HEK293 (cell line): Measurements from ENCODE around the gene MN1.

Experiments
- CTCF ChIA-PET: fragments of 350-600 bp; formaldehyde crosslinking; extraction: SDS; loops from one replicate; lab custom pipeline; 2021; ENCODE audit warnings: antibody characterized with exemption; lab: Yijun Ruan, JAX
- POLR2A ChIA-PET: fragments of 300-600 bp; formaldehyde crosslinking; extraction: SDS; loops from one replicate; lab custom pipeline; 2020; ENCODE audit warnings: antibody characterized with exemption, inconsistent platforms; lab: Yijun Ruan, JAX
- H3K27ac ChIP-seq: fragments of 200-500 bp; sonication (Bioruptor generic); 2 replicates; pipeline ENCODE4 v1.5.1; 2014; ENCODE audit warnings: low read depth, low read length, control low read depth, inconsistent platforms; ENCODE audit errors: extremely low read depth
- H3K36me3 ChIP-seq, 2 experiments: fragments of 200-500 bp in 1 of 2; sonication (Bioruptor generic) in 1 of 2; 1 replicate in 1 of 2; 2 replicates in 1 of 2; pipeline ENCODE4 v1.5.1; 2014 to 2017; ENCODE audit warnings: inconsistent platforms in 2 of 2, low read length in 2 of 2; ENCODE audit not compliant: control insufficient read depth in 2 of 2, insufficient read depth in 1 of 2
- H3K4me1 ChIP-seq: fragments of 200-500 bp; sonication (Bioruptor generic); 2 replicates; pipeline ENCODE4 v1.5.1; 2014; ENCODE audit warnings: mild to moderate bottlenecking, low read length, inconsistent platforms; ENCODE audit not compliant: control insufficient read depth, insufficient read depth
- H3K4me3 ChIP-seq: 2 replicates; pipeline ENCODE4 v1.5.1; 2011; ENCODE audit warnings: low read depth, mild to moderate bottlenecking, control low read depth, low read length, moderate library complexity
- H3K9me3 ChIP-seq: fragments of 200-500 bp; sonication (Bioruptor generic); 2 replicates; pipeline ENCODE4 v1.5.1; 2014; ENCODE audit warnings: low read depth, low read length, inconsistent platforms; ENCODE audit not compliant: control insufficient read depth, insufficient read depth
- BCL11B ChIP-seq: fragments of 450-650 bp; formaldehyde crosslinking; IDR thresholded peaks from 2 replicates; pipeline ENCODE4 v1.5.1; 2016; ENCODE audit warnings: low read depth, missing biosample characterization, missing genetic modification characterization
- GFI1B ChIP-seq: fragments of 450-650 bp; formaldehyde crosslinking; IDR thresholded peaks from 2 replicates; pipeline ENCODE4 v1.5.1; 2016; ENCODE audit warnings: missing biosample characterization, missing genetic modification characterization
- GLIS2 ChIP-seq: fragments of 450-650 bp; formaldehyde crosslinking; IDR thresholded peaks from 2 replicates; pipeline ENCODE4 v1.5.1; 2016; ENCODE audit warnings: missing biosample characterization, missing genetic modification characterization
- HOXA7 ChIP-seq: sonication (generic); formaldehyde crosslinking; IDR thresholded peaks from 2 replicates; pipeline ENCODE4 v1.8.1; 2022; ENCODE audit warnings: missing genetic modification reagents, borderline replicate concordance
- KLF8 ChIP-seq: fragments of 450-650 bp; formaldehyde crosslinking; IDR thresholded peaks from 2 replicates; pipeline ENCODE4 v1.5.1; 2016; ENCODE audit warnings: missing biosample characterization, missing genetic modification characterization
- SETDB1 ChIP-seq: IDR thresholded peaks from one replicate; pipeline ENCODE4 v1.6.1; 2017; ENCODE audit warnings: mild to moderate bottlenecking, low read length, moderate library complexity, mixed read lengths; ENCODE audit not compliant: insufficient read length
- YY2 ChIP-seq: fragments of 450-650 bp; formaldehyde crosslinking; IDR thresholded peaks from 2 replicates; pipeline ENCODE4 v1.5.1; 2016; ENCODE audit warnings: missing biosample characterization, missing genetic modification characterization
- ZFP37 ChIP-seq: fragments of 450-650 bp; formaldehyde crosslinking; IDR thresholded peaks from 2 replicates; pipeline ENCODE4 v1.5.1; 2016; ENCODE audit warnings: missing biosample characterization, missing genetic modification characterization
- ZNF138 ChIP-seq: fragments of 450-650 bp; formaldehyde crosslinking; IDR thresholded peaks from 2 replicates; pipeline ENCODE4 v1.5.1; 2016; ENCODE audit warnings: missing biosample characterization, missing genetic modification characterization, borderline replicate concordance
- ZNF16 ChIP-seq: fragments of 450-650 bp; formaldehyde crosslinking; IDR thresholded peaks from 2 replicates; pipeline ENCODE4 v1.5.1; 2016; ENCODE audit warnings: low read depth, missing biosample characterization, missing genetic modification characterization
- ZNF214 ChIP-seq: fragments of 450-650 bp; formaldehyde crosslinking; IDR thresholded peaks from 2 replicates; pipeline ENCODE4 v1.5.1; 2017; ENCODE audit warnings: missing biosample characterization, mild to moderate bottlenecking, missing genetic modification characterization, borderline replicate concordance
- ZNF223 ChIP-seq: fragments of 450-650 bp; formaldehyde crosslinking; IDR thresholded peaks from 2 replicates; pipeline ENCODE4 v1.5.1; 2016; ENCODE audit warnings: missing biosample characterization, missing genetic modification characterization
- ZNF274 ChIP-seq, 2 experiments: fragments of 200-500 bp in 1 of 2; fragments of 450-650 bp in 1 of 2; sonication (Bioruptor generic) in 1 of 2; formaldehyde crosslinking in 1 of 2; IDR thresholded peaks; 2 replicates each; pipeline versions ENCODE4 v1.5.1 to v1.6.1; 2014 to 2016; ENCODE audit warnings: borderline replicate concordance in 1 of 2, inconsistent platforms in 1 of 2, low read length in 1 of 2, missing biosample characterization in 1 of 2, missing genetic modification characterization in 1 of 2
- ZNF404 ChIP-seq: fragments of 450-650 bp; formaldehyde crosslinking; IDR thresholded peaks from 2 replicates; pipeline ENCODE4 v1.5.1; 2017; ENCODE audit warnings: missing biosample characterization, missing genetic modification characterization
- ZNF623 ChIP-seq: fragments of 450-650 bp; formaldehyde crosslinking; IDR thresholded peaks from 2 replicates; pipeline ENCODE4 v1.5.1; 2016; ENCODE audit warnings: missing biosample characterization, missing genetic modification characterization
- ZNF654 ChIP-seq: fragments of 450-650 bp; formaldehyde crosslinking; IDR thresholded peaks from 2 replicates; pipeline ENCODE4 v1.5.1; 2016; ENCODE audit warnings: low read depth, missing biosample characterization, missing genetic modification characterization
- ZNF664 ChIP-seq: fragments of 450-650 bp; formaldehyde crosslinking; IDR thresholded peaks from 2 replicates; pipeline ENCODE4 v1.5.1; 2016; ENCODE audit warnings: missing biosample characterization, missing genetic modification characterization
- TF ChIP-seq, protein P1 (sequence below): fragments of 450-650 bp; formaldehyde crosslinking; IDR thresholded peaks from 2 replicates; pipeline ENCODE4 v1.5.0; 2017; ENCODE audit warnings: missing biosample characterization, missing genetic modification characterization, borderline replicate concordance
- TF ChIP-seq, protein P2 (sequence below): fragments of 450-650 bp; formaldehyde crosslinking; IDR thresholded peaks from 2 replicates; pipeline ENCODE4 v1.5.1; 2016; ENCODE audit warnings: missing biosample characterization, missing genetic modification characterization
- TF ChIP-seq, protein P3 (sequence below): IDR thresholded peaks from 2 replicates; pipeline ENCODE4 v1.6.1; 2011; ENCODE audit warnings: mild to moderate bottlenecking, low read depth, low read length, borderline replicate concordance
- TF ChIP-seq, protein P4 (sequence below): fragments of 450-650 bp; formaldehyde crosslinking; IDR thresholded peaks from 2 replicates; pipeline ENCODE4 v1.5.1; 2016; ENCODE audit warnings: missing biosample characterization, missing genetic modification characterization
- TF ChIP-seq, protein P5 (sequence below): fragments of 450-650 bp; formaldehyde crosslinking; IDR thresholded peaks from 2 replicates; pipeline ENCODE4 v1.5.1; 2016; ENCODE audit warnings: missing biosample characterization, missing genetic modification characterization

Gene MN1

DNA sequence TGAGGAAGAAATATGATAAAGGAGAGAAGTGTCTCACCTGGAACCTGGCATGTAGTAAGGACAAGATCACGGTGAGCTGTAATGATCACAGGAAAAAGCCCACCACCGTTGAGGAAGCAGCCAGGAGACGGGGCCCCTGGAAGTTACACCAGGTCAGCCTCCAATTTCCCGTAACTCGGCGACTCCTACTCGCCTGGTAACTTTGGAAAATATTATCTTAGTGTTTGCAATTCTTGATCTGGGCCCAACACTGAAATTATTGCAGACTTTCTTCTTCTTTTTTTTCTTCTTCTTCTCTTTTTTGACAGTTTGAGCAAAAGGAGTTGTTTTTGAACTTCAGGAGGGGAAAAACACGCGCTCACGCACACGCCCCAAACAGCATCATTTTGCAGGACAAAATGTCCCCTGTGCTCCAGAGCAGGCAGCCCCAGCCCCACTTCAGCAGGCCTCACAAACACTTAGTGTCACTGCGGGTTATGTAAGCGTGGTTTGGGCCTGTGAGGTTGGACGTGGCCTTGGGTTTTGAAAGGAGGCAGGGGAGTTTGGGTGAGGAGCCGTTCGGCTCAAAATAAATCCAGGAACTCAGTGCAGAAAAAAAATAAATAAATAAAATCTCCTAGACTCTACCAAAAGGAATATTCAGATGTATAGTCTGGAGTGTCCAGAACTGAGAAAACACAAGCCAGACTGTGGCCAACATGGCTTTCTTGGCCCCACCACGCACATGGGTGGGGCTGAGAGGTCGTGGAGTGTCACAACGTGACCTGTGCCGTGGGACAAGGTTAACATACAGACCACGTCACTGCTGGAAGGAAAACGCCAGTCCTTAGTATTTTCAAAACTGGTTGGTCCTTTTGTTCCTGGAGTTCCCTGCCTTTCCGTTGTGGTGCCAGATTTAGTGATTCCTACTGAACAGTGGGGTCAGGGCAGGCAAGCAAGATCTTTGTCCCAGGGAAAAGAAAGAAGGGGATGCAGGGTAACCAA is 26.3 kb upstream of the MN1 start:
- H3K4me3 ChIP-seq = no peak overlapping the region
- no peaks in the 10 kb centered on the region for H3K36me3 ChIP-seq
- no peak overlapping the region for H3K27ac ChIP-seq
- H3K9me3 ChIP-seq = no peaks in the 10 kb centered on the region
- CTCF ChIA-PET = interaction anchor here (0.7 kb wide), 1 partner anchor 53 kb away, joined by 4 read pairs; no protein-coding TSS in a partner anchor
- H3K4me1 ChIP-seq = no peaks in the 10 kb centered on the region
- POLR2A ChIA-PET = no interaction called here
- TF ChIP-seq BCL11B (tag by site-specific recombination) (no peak), GFI1B (tag by site-specific recombination) (no peak), KLF8 (tag by site-specific recombination) (no peak), GLIS2 (no peak), ZNF664 (tag by site-specific recombination) (no peak), ZFP37 (tag by site-specific recombination) (no peak), ZNF138 (tag by site-specific recombination) (no peak), ZNF274 (IDR thresholded peaks at IDR 0.05; ENCODE audit: low read length) (no peak), ZNF274 (tag by site-specific recombination; IDR thresholded peaks at IDR 0.05; ENCODE audit: borderline replicate concordance) (no peak)
- TF ChIP-seq, all 188 proteins: peak for 0

DNA sequence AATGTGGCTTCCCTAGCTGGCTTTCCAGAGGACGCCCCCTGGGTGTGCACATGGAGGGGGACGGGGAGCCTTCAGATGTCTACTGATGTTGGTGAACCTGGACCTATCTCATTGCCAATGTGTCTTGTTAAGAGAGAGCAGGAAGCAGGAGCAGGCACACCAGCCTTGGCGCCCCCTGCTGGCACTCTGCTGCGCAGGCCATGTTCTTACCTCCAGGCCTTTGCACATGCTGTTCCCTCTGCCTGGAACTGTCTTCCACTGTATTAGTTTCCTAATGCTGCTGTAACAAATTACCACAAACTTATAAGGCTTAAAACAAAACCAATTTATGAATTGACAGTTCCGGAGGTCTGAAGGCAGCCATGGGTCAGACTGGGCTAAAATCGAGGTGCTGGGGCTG is 23.6 kb upstream of the MN1 start:
- no peak overlapping the region for H3K4me3 ChIP-seq
- ChIA-PET POLR2A (no interaction called here), CTCF (interaction anchor here (0.7 to 1.4 kb wide), 8 partner anchors 8 to 1073 kb away, joined by 3 to 4 read pairs (median 3); no protein-coding TSS in a partner anchor)

DNA sequence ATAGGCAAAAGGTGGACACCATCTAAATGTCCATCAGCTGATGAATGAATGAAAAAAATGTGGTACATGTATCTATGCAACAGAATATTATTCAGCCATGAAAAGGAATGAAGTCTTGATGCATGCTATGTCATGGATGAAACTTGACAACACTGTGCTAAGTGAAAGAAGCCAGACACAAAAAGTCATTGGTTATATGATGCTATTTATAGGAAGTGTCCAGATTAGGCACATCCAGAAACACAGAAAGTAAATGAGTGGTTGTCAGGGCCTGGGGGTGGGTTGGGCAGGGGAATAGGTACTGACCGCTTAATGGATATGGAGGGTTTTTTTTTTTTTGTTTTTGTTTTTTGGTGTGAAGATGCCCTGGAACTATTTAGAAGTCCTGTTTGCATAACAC is 21.7 kb upstream of the MN1 start:
- Histone ChIP-seq H3K27ac (no peak overlapping the region), H3K4me3 (no peak overlapping the region), H3K4me1 (no peaks in the 10 kb centered on the region), H3K9me3 (no peaks in the 10 kb centered on the region), H3K36me3 (no peaks in the 10 kb centered on the region)
- ChIA-PET POLR2A (no interaction called here), CTCF (interaction anchor here (0.6 to 0.8 kb wide), 2 partner anchors 23 to 1146 kb away, joined by 3 to 4 read pairs; no protein-coding TSS in a partner anchor)
- no peak for TF ChIP-seq ZNF223
- no peak for TF ChIP-seq YY2 (tag by site-specific recombination)
- TF ChIP-seq ZNF16 (tag by site-specific recombination) = no peak
- TF ChIP-seq KLF8 (tag by site-specific recombination) = no peak
- TF ChIP-seq, protein P1, sequence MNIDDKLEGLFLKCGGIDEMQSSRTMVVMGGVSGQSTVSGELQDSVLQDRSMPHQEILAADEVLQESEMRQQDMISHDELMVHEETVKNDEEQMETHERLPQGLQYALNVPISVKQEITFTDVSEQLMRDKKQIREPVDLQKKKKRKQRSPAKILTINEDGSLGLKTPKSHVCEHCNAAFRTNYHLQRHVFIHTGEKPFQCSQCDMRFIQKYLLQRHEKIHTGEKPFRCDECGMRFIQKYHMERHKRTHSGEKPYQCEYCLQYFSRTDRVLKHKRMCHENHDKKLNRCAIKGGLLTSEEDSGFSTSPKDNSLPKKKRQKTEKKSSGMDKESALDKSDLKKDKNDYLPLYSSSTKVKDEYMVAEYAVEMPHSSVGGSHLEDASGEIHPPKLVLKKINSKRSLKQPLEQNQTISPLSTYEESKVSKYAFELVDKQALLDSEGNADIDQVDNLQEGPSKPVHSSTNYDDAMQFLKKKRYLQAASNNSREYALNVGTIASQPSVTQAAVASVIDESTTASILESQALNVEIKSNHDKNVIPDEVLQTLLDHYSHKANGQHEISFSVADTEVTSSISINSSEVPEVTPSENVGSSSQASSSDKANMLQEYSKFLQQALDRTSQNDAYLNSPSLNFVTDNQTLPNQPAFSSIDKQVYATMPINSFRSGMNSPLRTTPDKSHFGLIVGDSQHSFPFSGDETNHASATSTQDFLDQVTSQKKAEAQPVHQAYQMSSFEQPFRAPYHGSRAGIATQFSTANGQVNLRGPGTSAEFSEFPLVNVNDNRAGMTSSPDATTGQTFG (tag by site-specific recombination) = no peak
- no peak for TF ChIP-seq ZNF654
- TF ChIP-seq HOXA7 (CRISPR knock-in tag) = no peak
- TF ChIP-seq, protein P2, sequence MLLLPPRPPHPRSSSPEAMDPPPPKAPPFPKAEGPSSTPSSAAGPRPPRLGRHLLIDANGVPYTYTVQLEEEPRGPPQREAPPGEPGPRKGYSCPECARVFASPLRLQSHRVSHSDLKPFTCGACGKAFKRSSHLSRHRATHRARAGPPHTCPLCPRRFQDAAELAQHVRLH = no peak
- TF ChIP-seq, protein P3, sequence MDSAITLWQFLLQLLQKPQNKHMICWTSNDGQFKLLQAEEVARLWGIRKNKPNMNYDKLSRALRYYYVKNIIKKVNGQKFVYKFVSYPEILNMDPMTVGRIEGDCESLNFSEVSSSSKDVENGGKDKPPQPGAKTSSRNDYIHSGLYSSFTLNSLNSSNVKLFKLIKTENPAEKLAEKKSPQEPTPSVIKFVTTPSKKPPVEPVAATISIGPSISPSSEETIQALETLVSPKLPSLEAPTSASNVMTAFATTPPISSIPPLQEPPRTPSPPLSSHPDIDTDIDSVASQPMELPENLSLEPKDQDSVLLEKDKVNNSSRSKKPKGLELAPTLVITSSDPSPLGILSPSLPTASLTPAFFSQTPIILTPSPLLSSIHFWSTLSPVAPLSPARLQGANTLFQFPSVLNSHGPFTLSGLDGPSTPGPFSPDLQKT = no peak
- peak; percentile 47 for TF ChIP-seq SETDB1
- TF ChIP-seq ZNF214 (tag by site-specific recombination) = no peak

More for the DNA sequence above, 23.6 kb upstream of the MN1 start:
- no peaks in the 10 kb centered on the region for H3K9me3 ChIP-seq
- no peak overlapping the region for H3K27ac ChIP-seq
- no peaks in the 10 kb centered on the region for H3K36me3 ChIP-seq
- no peaks in the 10 kb centered on the region for H3K4me1 ChIP-seq
- TF ChIP-seq, protein P4, sequence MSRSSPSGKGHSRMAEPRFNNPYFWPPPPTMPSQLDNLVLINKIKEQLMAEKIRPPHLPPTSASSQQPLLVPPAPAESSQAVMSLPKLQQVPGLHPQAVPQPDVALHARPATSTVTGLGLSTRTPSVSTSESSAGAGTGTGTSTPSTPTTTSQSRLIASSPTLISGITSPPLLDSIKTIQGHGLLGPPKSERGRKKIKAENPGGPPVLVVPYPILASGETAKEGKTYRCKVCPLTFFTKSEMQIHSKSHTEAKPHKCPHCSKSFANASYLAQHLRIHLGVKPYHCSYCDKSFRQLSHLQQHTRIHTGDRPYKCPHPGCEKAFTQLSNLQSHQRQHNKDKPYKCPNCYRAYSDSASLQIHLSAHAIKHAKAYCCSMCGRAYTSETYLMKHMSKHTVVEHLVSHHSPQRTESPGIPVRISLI = no peak
- TF ChIP-seq ZNF623 (peak; percentile 33; the same call in 1 of the 2 replicates), ZNF404 (tag by site-specific recombination) (no peak)
- TF ChIP-seq, protein P5, sequence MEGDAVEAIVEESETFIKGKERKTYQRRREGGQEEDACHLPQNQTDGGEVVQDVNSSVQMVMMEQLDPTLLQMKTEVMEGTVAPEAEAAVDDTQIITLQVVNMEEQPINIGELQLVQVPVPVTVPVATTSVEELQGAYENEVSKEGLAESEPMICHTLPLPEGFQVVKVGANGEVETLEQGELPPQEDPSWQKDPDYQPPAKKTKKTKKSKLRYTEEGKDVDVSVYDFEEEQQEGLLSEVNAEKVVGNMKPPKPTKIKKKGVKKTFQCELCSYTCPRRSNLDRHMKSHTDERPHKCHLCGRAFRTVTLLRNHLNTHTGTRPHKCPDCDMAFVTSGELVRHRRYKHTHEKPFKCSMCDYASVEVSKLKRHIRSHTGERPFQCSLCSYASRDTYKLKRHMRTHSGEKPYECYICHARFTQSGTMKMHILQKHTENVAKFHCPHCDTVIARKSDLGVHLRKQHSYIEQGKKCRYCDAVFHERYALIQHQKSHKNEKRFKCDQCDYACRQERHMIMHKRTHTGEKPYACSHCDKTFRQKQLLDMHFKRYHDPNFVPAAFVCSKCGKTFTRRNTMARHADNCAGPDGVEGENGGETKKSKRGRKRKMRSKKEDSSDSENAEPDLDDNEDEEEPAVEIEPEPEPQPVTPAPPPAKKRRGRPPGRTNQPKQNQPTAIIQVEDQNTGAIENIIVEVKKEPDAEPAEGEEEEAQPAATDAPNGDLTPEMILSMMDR (tag by site-specific recombination) = peak; percentile 39; the same call in 1 of the 2 replicates
